ENCODE measurements around the gene WDR4.
A peak's percentile ranks its signal among the peaks of the same experiment; 100 is the strongest.
"Not testable (repeated sequence)": the region's sequence is repeated elsewhere in the genome, so short reads cannot be mapped to it uniquely, and the experiment has no call there.

Gene WDR4, protein sequence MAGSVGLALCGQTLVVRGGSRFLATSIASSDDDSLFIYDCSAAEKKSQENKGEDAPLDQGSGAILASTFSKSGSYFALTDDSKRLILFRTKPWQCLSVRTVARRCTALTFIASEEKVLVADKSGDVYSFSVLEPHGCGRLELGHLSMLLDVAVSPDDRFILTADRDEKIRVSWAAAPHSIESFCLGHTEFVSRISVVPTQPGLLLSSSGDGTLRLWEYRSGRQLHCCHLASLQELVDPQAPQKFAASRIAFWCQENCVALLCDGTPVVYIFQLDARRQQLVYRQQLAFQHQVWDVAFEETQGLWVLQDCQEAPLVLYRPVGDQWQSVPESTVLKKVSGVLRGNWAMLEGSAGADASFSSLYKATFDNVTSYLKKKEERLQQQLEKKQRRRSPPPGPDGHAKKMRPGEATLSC

DNA sequence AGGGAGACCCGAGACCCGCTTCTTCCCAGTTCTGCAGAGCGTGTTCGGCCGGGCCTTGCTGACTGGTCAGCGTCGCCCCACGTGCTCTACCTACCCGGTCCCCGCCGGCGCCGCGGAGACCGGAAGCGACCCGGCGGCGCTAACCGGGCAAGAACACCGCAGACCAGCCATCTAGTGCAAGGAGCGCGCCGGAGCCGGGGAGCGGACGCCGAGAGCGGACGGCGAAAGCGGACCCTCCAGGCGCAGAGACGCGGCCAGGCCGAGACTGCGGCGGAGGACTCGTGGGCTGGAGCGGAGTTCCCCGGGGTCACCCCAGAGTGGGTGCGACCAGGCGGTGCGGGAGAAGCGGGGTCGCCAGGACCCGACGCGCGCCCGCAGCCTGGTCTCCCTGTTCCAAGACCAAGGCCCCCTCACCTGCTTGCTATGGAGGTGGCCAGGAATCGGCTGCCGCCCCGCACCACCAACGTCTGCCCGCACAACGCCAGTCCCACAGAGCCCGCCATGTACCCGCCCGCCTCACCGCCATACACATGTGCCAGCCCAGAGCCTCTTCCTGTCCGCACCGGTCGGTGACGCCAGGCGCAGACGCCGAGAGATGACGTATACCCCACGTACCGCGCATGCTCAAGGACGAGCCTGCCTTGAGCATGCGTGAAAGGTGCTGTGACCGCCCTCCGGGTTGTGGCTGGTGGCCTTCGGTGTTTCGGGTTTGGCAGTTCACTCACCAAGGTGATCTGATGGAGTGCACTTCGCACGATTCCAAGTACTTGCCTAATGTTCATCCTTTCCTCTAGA, at the start of gene WDR4:
WDR4 (minus strand) TSS at position 547 of the 795 bp plus-strand sequence; CDS start at position 503, 44 bp downstream.
- Histone ChIP-seq H4K20me1 (ENCODE audit: control insufficient read depth, insufficient read depth, low read depth, low read length) (no peaks in the 10 kb centered on the region; the same call in 1 of the 2 replicates), H3K4me1 (ENCODE audit: control insufficient read depth, low read length) (peaks cover 18% of the 10 kb centered on the region), H3K36me3 (ENCODE audit: control insufficient read depth, low read length) (peaks cover 45% of the 10 kb centered on the region), H3F3A (ENCODE audit: control insufficient read depth, insufficient read depth) (no peaks in the 10 kb centered on the region), H3K9me2 (replicated peaks; ENCODE audit: control insufficient read depth, low read length) (no peaks in the 10 kb centered on the region), H3K4me3 (ENCODE audit: low read length) (peak within 1 kb of the TSS; percentile 83), H3K4me2 (ENCODE audit: low read length) (peak within 1 kb of the TSS; percentile 82), H3K27me3 (ENCODE audit: control insufficient read depth, low read length) (no peaks in the 10 kb centered on the region), H3K79me2 (ENCODE audit: control insufficient read depth, low read length) (peaks cover 62% of the 10 kb centered on the region), H3K9me3 (ENCODE audit: control insufficient read depth, insufficient read depth, low read length) (no peaks in the 10 kb centered on the region), H3K27ac (ENCODE audit: low read depth, low read length) (peak within 1 kb of the TSS; percentile 66)
- TF ChIP-seq, protein P1, sequence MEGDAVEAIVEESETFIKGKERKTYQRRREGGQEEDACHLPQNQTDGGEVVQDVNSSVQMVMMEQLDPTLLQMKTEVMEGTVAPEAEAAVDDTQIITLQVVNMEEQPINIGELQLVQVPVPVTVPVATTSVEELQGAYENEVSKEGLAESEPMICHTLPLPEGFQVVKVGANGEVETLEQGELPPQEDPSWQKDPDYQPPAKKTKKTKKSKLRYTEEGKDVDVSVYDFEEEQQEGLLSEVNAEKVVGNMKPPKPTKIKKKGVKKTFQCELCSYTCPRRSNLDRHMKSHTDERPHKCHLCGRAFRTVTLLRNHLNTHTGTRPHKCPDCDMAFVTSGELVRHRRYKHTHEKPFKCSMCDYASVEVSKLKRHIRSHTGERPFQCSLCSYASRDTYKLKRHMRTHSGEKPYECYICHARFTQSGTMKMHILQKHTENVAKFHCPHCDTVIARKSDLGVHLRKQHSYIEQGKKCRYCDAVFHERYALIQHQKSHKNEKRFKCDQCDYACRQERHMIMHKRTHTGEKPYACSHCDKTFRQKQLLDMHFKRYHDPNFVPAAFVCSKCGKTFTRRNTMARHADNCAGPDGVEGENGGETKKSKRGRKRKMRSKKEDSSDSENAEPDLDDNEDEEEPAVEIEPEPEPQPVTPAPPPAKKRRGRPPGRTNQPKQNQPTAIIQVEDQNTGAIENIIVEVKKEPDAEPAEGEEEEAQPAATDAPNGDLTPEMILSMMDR (IDR thresholded peaks at IDR 0.05; ENCODE audit: low read depth, low read length, poor library complexity, severe bottlenecking) = no peak
- no peak for TF ChIP-seq EZH2phosphoT487 (IDR thresholded peaks at IDR 0.05; ENCODE audit: borderline replicate concordance, low read length)

DNA sequence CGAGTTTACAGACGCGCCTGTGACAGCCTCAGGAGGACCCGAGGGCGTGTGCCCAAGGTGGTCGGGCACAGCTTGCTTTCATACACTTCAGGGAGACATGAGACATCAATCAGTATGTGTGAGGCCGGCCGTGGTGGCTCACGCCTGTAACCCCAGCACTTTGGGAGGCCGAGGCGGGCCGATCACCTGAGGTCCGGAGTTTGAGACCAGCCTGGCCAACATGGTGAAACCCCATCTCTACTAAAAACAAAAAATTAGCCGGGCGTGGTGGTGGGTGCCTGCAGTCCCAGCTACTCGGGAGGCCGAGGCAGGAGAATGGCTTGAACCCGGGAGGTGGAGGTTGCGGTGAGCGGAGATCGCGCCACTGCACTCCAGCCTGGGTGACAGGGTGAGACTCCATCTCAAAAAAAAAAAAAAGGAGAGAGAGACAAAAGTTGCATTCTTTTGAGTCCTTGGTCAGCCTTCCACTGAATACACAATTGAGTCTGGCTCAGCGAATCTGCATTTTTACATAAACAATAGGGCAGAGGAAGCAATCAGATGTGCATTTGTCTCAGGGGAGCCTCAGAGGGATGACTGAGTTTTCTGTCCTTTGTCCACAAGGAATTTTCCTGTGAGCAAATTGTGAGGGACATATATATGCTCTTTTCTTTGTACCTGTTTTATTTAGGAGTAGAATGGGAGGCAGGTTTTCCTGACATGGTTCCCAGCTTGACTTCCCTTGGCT, 48.3 kb upstream of the WDR4 start:
- H3K9me3 ChIP-seq (ENCODE audit: control insufficient read depth, insufficient read depth, low read length); H3K36me3 ChIP-seq (ENCODE audit: control insufficient read depth, low read length); H3K27me3 ChIP-seq (ENCODE audit: control insufficient read depth, low read length); H3F3A ChIP-seq (ENCODE audit: control insufficient read depth, insufficient read depth); H3K4me3 ChIP-seq (ENCODE audit: low read length); H3K9me2 ChIP-seq (replicated peaks; ENCODE audit: control insufficient read depth, low read length); H3K27ac ChIP-seq (ENCODE audit: low read depth, low read length); H3K79me2 ChIP-seq (ENCODE audit: control insufficient read depth, low read length); H3K4me2 ChIP-seq (ENCODE audit: low read length); H4K20me1 ChIP-seq (ENCODE audit: control insufficient read depth, insufficient read depth, low read depth, low read length): not testable (repeated sequence)
- H3K4me1 ChIP-seq (ENCODE audit: control insufficient read depth, low read length) = peaks cover 22% of the 10 kb centered on the region

- H4K20me1 ChIP-seq (ENCODE audit: control insufficient read depth, insufficient read depth, low read depth, low read length) = no peaks in the 10 kb centered on the region
- peak within 1 kb of the TSS; percentile 78 for H3K4me2 ChIP-seq (ENCODE audit: low read length)
- TF ChIP-seq EZH2phosphoT487 (IDR thresholded peaks at IDR 0.05; ENCODE audit: borderline replicate concordance, low read length) = no peak
- TF ChIP-seq, protein P1 (IDR thresholded peaks at IDR 0.05; ENCODE audit: low read depth, low read length, poor library complexity, severe bottlenecking) = no peak
These were observed 46.0 kb upstream of the WDR4 start, which contains the start of gene ERVH48-1 for GRCh38 chr21:42925114-42925926. Gene ERVH48-1, minus strand, starts transcription at chr21:42925630. Its CDS starts 6,624 bp downstream, at chr21:42919006.

More at GRCh38 chr21:42925114-42925926, 46.0 kb upstream of the WDR4 start, which contains the start of gene ERVH48-1:
- H3K27ac ChIP-seq (ENCODE audit: low read depth, low read length) = no peak within 1 kb of the TSS; the same call in 1 of the 2 replicates
- H3K27me3 ChIP-seq (ENCODE audit: control insufficient read depth, low read length) = no peaks in the 10 kb centered on the region
- H3F3A ChIP-seq (ENCODE audit: control insufficient read depth, insufficient read depth) = no peaks in the 10 kb centered on the region
- H3K4me3 ChIP-seq (ENCODE audit: low read length) = peak within 1 kb of the TSS; percentile 63
- H3K4me1 ChIP-seq (ENCODE audit: control insufficient read depth, low read length) = peaks cover 16% of the 10 kb centered on the region
- no peaks in the 10 kb centered on the region for H3K9me3 ChIP-seq (ENCODE audit: control insufficient read depth, insufficient read depth, low read length)
- no peaks in the 10 kb centered on the region for H3K36me3 ChIP-seq (ENCODE audit: control insufficient read depth, low read length)
- H3K9me2 ChIP-seq (replicated peaks; ENCODE audit: control insufficient read depth, low read length) = no peaks in the 10 kb centered on the region
- no peaks in the 10 kb centered on the region for H3K79me2 ChIP-seq (ENCODE audit: control insufficient read depth, low read length)
